Measurements from ENCODE around the gene C17orf100. TPM values are rescaled to one million over a fixed set of nuclear protein-coding genes. Genes with fewer than 3 reads are reported as not detected.
"Not testable (repeated sequence)": the region's sequence is repeated elsewhere in the genome, so short reads cannot be mapped to it uniquely, and the experiment has no call there.

Gene C17orf100
- polyA plus RNA-seq, 2 of the 4 experiments (the other 2 are of a cell fraction) = 3.1 to 4.1 TPM

DNA sequence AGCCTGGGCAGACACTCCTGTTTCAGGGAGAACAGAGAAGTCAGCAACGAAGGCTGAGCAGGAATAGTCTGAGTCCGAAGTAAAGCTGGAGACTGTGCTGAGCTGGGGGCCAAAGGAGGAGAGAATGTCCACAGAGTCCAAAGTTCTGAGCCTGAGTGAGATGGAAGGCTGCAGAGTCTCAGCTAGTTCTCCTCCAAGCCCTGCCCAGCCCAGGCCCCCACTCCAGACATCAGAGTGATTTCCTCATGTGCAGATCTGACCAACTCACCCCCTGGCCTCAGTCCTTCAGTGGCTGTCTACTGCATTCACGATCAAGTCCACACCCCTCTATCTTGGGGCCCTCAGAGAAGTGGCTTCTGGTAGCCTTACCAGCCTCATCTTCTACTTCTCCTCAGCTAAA is 40.0 kb downstream of the C17orf100 start:
- ChIA-PET POLR2A (no interaction called here), CTCF (interaction anchor here (1.1 to 2.6 kb wide), 4 partner anchors 10 to 223 kb away, joined by 3 to 9 read pairs (median 5); partner anchors contain the start of gene SLC13A5)
- 4% methylated on average over 3 of the region's 3 CpGs for WGBS (ENCODE audit: missing lambda C conversion rate)

DNA sequence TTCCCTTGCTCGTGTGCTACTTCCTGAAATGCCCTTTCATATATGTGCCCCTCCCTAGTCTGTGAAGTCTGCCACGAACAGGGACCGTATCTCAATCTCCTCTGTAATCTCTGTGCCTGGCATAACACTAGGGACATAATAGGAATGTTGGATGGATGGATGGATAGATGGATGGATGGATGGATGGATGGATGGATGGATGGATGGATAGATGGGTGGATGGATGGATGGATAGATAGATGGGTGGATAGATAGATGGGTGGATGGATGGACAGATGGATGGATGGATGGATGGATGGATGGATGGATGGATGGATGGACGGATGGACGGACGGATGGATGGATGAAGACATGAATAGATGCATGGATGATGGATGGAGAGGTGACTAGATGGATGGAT is 40.4 kb downstream of the C17orf100 start:
- FAIRE-seq; H3K9me3 ChIP-seq; H3K4me3 ChIP-seq; POLR2A ChIA-PET; H3K27ac ChIP-seq; H3K4me2 ChIP-seq; ATAC-seq; H3K4me1 ChIP-seq; DNase-seq (ENCODE audit: low read depth in 1 of 2, low spot score in 1 of 2): not testable (repeated sequence)
- WGBS (ENCODE audit: missing lambda C conversion rate) = 24% methylated on average over 6 of the region's 6 CpGs
- CTCF ChIA-PET = interaction anchor here (0.7 to 3.8 kb wide), 6 partner anchors 10 to 222 kb away, joined by 3 to 14 read pairs (median 5); partner anchors contain the start of gene SLC13A5

More for the DNA sequence above, 40.0 kb downstream of the C17orf100 start:
- FAIRE-seq = no peak
- Histone ChIP-seq H3K4me3 (no peak overlapping the region), H3K27ac (no peak overlapping the region), H3K9me3 (no peaks in the 10 kb centered on the region), H3K4me1 (no peaks in the 10 kb centered on the region), H3K4me2 (no peak overlapping the region)
- ATAC-seq = no peak
- no peak for DNase-seq (ENCODE audit: low read depth in 1 of 2, low spot score in 1 of 2)
- TF ChIP-seq RAD21 (conservative IDR thresholded peaks at IDR 0.05 in 1 of 2, IDR thresholded peaks at IDR 0.05 in 1 of 2) = no peak
- TF ChIP-seq, protein P1, sequence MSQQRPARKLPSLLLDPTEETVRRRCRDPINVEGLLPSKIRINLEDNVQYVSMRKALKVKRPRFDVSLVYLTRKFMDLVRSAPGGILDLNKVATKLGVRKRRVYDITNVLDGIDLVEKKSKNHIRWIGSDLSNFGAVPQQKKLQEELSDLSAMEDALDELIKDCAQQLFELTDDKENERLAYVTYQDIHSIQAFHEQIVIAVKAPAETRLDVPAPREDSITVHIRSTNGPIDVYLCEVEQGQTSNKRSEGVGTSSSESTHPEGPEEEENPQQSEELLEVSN (IDR thresholded peaks at IDR 0.05; ENCODE audit: borderline replicate concordance, low read depth) = no peak
- TF ChIP-seq, protein P2, sequence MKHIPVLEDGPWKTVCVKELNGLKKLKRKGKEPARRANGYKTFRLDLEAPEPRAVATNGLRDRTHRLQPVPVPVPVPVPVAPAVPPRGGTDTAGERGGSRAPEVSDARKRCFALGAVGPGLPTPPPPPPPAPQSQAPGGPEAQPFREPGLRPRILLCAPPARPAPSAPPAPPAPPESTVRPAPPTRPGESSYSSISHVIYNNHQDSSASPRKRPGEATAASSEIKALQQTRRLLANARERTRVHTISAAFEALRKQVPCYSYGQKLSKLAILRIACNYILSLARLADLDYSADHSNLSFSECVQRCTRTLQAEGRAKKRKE (CRISPR knock-in tag; IDR thresholded peaks at IDR 0.05; ENCODE audit: low read depth) = no peak
- TF ChIP-seq FOXS1 (CRISPR knock-in tag; IDR thresholded peaks at IDR 0.05) = no peak
- no peak for TF ChIP-seq PHF8 (IDR thresholded peaks at IDR 0.05; ENCODE audit: borderline replicate concordance, low read depth)
- no peak for TF ChIP-seq NR3C1 (IDR thresholded peaks at IDR 0.05)
- TF ChIP-seq KDM1A (IDR thresholded peaks at IDR 0.05; ENCODE audit: low read depth) = no peak
- no peak for TF ChIP-seq EHMT2 (IDR thresholded peaks at IDR 0.05; ENCODE audit: low read depth)
- no peak for TF ChIP-seq ZSCAN20 (CRISPR knock-in tag; IDR thresholded peaks at IDR 0.05)
- TF ChIP-seq EP300 (IDR thresholded peaks at IDR 0.05) = no peak
- TF ChIP-seq SMC3 (IDR thresholded peaks at IDR 0.05) = no peak

DNA sequence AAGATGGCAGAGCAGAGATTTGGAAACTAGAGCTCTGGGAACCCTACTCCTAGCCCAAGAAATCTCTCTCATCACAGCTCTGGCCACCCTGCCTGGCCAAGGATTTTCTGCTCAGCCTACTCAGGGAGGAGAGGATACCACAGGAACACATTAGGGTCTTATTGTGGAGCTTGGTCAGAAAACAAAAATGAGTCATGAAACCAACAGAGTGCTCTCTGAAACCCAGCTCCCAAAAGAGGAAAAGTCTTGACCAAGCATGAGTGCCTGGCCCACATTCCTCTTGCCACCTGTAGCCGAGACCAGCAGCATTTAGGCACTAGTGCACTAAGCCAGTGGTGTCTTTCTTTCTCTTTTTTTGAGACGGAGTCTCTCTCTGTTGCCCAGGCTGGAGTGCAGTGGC is 43.5 kb downstream of the C17orf100 start:
- ChIA-PET CTCF (interaction anchor here (1.2 to 3.8 kb wide), 2 partner anchors 11 to 28 kb away, joined by 3 to 14 read pairs; no protein-coding TSS in a partner anchor), POLR2A (no interaction called here)
- 37% methylated on average over 2 of the region's 2 CpGs for WGBS (ENCODE audit: missing lambda C conversion rate)
- Histone ChIP-seq H3K4me1 (no peaks in the 10 kb centered on the region), H3K27ac (no peak overlapping the region), H3K4me3 (no peak overlapping the region), H3K4me2 (no peak overlapping the region), H3K9me3 (no peaks in the 10 kb centered on the region)
- FAIRE-seq = no peak
- DNase-seq (ENCODE audit: low read depth in 1 of 2, low spot score in 1 of 2) = no peak
- no peak for TF ChIP-seq SREBF2 (IDR thresholded peaks at IDR 0.05)
- no peak for TF ChIP-seq CHD4 (IDR thresholded peaks at IDR 0.05; ENCODE audit: borderline replicate concordance)
- TF ChIP-seq CEBPB (IDR thresholded peaks at IDR 0.05) = no peak
- TF ChIP-seq, protein P3, sequence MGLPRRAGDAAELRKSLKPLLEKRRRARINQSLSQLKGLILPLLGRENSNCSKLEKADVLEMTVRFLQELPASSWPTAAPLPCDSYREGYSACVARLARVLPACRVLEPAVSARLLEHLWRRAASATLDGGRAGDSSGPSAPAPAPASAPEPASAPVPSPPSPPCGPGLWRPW (IDR thresholded peaks at IDR 0.05) = no peak
- no peak for TF ChIP-seq ZNF302 (CRISPR knock-in tag; IDR thresholded peaks at IDR 0.05)
- no peak for TF ChIP-seq PHF8 (IDR thresholded peaks at IDR 0.05; ENCODE audit: borderline replicate concordance, low read depth)
- TF ChIP-seq NR3C1 (IDR thresholded peaks at IDR 0.05) = no peak
- TF ChIP-seq MAFK (IDR thresholded peaks at IDR 0.05; ENCODE audit: partially characterized antibody) = no peak
- TF ChIP-seq HDAC2 (IDR thresholded peaks at IDR 0.05) = no peak
- no peak for TF ChIP-seq RFX5 (IDR thresholded peaks at IDR 0.05)
- no peak for TF ChIP-seq HEYL (CRISPR knock-in tag; IDR thresholded peaks at IDR 0.05)
- ATAC-seq = no peak

DNA sequence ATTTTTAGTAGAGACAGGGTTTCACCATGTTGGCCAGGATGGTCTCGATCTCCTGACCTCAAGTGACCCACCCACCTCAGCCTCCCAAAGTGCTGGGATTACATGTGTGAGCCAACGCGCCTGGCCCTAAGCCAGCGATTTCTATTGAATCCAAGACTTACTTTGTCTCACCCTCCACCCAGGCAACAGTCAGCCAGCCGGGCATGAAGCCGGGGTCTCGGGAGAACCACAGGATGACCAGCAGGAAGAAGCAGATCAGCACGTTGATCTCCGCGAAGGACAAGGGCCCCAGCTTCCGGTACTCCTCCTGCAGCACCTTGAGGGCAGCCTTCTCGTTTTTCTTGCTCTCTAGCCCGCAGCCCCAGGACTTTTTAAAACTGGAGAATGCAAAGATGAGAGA is 44.0 kb downstream of the C17orf100 start:
- 48% methylated on average over 13 of the region's 13 CpGs for WGBS (ENCODE audit: missing lambda C conversion rate)
- Histone ChIP-seq H3K4me2 (no peak overlapping the region), H3K4me3 (no peak overlapping the region), H3K27ac (no peak overlapping the region), H3K4me1 (no peaks in the 10 kb centered on the region), H3K9me3 (no peaks in the 10 kb centered on the region)
- POLR2A ChIA-PET = no interaction called here
- ATAC-seq (no peak), FAIRE-seq (no peak), DNase-seq (ENCODE audit: low read depth in 1 of 2, low spot score in 1 of 2) (no peak)
- CTCF ChIA-PET = interaction anchor here (1.2 to 3.8 kb wide), 2 partner anchors 12 to 29 kb away, joined by 3 to 14 read pairs; no protein-coding TSS in a partner anchor
- TF ChIP-seq JUNB (IDR thresholded peaks at IDR 0.05) (no peak), ZNF302 (CRISPR knock-in tag; IDR thresholded peaks at IDR 0.05) (no peak), MAFK (IDR thresholded peaks at IDR 0.05; ENCODE audit: partially characterized antibody) (no peak), EHMT2 (IDR thresholded peaks at IDR 0.05; ENCODE audit: low read depth) (no peak), GATA3 (IDR thresholded peaks at IDR 0.05; ENCODE audit: borderline replicate concordance) (no peak), ZC3H11A (IDR thresholded peaks at IDR 0.05) (no peak), RFX5 (IDR thresholded peaks at IDR 0.05) (no peak)
- TF ChIP-seq, protein P4, sequence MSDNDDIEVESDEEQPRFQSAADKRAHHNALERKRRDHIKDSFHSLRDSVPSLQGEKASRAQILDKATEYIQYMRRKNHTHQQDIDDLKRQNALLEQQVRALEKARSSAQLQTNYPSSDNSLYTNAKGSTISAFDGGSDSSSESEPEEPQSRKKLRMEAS (IDR thresholded peaks at IDR 0.05) = no peak
- TF ChIP-seq, protein P5, sequence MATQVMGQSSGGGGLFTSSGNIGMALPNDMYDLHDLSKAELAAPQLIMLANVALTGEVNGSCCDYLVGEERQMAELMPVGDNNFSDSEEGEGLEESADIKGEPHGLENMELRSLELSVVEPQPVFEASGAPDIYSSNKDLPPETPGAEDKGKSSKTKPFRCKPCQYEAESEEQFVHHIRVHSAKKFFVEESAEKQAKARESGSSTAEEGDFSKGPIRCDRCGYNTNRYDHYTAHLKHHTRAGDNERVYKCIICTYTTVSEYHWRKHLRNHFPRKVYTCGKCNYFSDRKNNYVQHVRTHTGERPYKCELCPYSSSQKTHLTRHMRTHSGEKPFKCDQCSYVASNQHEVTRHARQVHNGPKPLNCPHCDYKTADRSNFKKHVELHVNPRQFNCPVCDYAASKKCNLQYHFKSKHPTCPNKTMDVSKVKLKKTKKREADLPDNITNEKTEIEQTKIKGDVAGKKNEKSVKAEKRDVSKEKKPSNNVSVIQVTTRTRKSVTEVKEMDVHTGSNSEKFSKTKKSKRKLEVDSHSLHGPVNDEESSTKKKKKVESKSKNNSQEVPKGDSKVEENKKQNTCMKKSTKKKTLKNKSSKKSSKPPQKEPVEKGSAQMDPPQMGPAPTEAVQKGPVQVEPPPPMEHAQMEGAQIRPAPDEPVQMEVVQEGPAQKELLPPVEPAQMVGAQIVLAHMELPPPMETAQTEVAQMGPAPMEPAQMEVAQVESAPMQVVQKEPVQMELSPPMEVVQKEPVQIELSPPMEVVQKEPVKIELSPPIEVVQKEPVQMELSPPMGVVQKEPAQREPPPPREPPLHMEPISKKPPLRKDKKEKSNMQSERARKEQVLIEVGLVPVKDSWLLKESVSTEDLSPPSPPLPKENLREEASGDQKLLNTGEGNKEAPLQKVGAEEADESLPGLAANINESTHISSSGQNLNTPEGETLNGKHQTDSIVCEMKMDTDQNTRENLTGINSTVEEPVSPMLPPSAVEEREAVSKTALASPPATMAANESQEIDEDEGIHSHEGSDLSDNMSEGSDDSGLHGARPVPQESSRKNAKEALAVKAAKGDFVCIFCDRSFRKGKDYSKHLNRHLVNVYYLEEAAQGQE (IDR thresholded peaks at IDR 0.05) = no peak
- TF ChIP-seq, protein P6, sequence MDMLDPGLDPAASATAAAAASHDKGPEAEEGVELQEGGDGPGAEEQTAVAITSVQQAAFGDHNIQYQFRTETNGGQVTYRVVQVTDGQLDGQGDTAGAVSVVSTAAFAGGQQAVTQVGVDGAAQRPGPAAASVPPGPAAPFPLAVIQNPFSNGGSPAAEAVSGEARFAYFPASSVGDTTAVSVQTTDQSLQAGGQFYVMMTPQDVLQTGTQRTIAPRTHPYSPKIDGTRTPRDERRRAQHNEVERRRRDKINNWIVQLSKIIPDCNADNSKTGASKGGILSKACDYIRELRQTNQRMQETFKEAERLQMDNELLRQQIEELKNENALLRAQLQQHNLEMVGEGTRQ (IDR thresholded peaks at IDR 0.05) = no peak
